Amniotic stem cell (primary cell): Measurements from ENCODE around the gene GPR107.

Experiments used
- DNase-seq: peaks from one replicate; lab custom pipeline; 2025; lab: John Stamatoyannopoulos, UW

The GPR107 gene

GRCh38 chr9:130159915-130160670 lies 106.4 kb downstream of the GPR107 start:
- DNase-seq: no peak

- DNase-seq: no peak
These were observed 107.3 kb downstream of the GPR107 start for GRCh38 chr9:130160862-130161470.

- no peak for DNase-seq
These were observed 111.9 kb downstream of the GPR107 start for GRCh38 chr9:130165579-130165978.

- no peak for DNase-seq
These were observed 112.7 kb downstream of the GPR107 start for GRCh38 chr9:130166399-130166798.

- DNase-seq: no peak
These were observed 114.2 kb downstream of the GPR107 start for GRCh38 chr9:130167927-130168326.

GRCh38 chr9:130171226-130172148 lies 117.8 kb downstream of the GPR107 start:
- no peak for DNase-seq

- peak; percentile 22 for DNase-seq
These were observed 118.6 kb downstream of the GPR107 start, which contains the start of gene NCS1 for GRCh38 chr9:130172161-130172857. Gene NCS1 (plus strand): TSS chr9:130172404. CDS start chr9:130172664, 260 bp downstream.

- DNase-seq: peak; percentile 25
These were observed 119.4 kb downstream of the GPR107 start for GRCh38 chr9:130172858-130173665.

GRCh38 chr9:130173666-130173983 lies 119.9 kb downstream of the GPR107 start:
- no peak for DNase-seq

- DNase-seq: no peak
These were observed 120.3 kb downstream of the GPR107 start for GRCh38 chr9:130174025-130174424.

GRCh38 chr9:130174920-130175321 lies 121.2 kb downstream of the GPR107 start:
- DNase-seq: no peak

GRCh38 chr9:130175355-130175754 lies 121.6 kb downstream of the GPR107 start:
- no peak for DNase-seq

- DNase-seq: no peak
These were observed 123.1 kb downstream of the GPR107 start for GRCh38 chr9:130176760-130177159.

- DNase-seq: no peak
These were observed 124.4 kb downstream of the GPR107 start for GRCh38 chr9:130177898-130178805.

- no peak for DNase-seq
These were observed 125.7 kb downstream of the GPR107 start for GRCh38 chr9:130179331-130179907.

- DNase-seq: no peak
These were observed 126.8 kb downstream of the GPR107 start for GRCh38 chr9:130180516-130180915.

- DNase-seq: no peak
These were observed 128.1 kb downstream of the GPR107 start for GRCh38 chr9:130181678-130182380.

- DNase-seq: no peak
These were observed 128.7 kb downstream of the GPR107 start for GRCh38 chr9:130182381-130182909.
